Activated effector memory CD4-positive, alpha-beta T cell treated with Interleukin-2 at 50 U/mL for 16 hours (primary cell): ENCODE results near the gene OR4D9.
"Not testable (repeated sequence)": the region's sequence is repeated elsewhere in the genome, so short reads cannot be mapped to it uniquely, and the experiment has no call there.

ENCODE experiments used
- DNase-seq: peaks from one replicate; pipeline ENCODE4 v3.0.0-alpha.2; 2020

The OR4D9 gene

DNA sequence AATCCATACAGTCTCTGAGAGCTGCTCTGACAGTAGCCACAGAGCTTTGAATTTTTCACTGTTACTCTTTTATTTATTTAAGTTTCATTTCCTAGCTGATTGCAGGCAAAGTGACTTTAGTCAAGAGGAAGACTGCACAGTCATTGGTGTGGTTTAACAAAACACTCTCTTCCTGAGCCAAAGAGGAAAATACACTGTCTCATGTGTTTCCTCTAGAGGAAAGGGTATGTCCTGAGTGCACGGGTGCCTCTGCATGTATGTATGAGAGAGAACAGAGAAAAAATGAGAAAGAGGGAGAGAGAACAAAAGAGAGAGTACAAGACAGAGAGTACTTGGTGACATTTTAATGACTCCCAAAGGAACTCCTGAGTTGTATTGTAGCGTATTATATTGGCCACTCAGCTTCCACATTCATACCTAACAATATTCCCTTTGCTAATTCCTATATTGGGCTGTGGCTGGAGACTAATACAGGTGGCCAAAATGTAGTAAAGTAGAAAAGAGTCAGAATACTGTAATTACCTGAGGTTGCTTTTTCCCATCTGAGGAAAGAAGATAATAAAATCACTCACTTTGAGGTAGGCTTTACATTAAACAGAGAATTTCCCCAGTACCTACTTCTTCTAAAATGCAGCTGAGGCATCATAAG is at the start of gene OR4D9:
TSS of gene OR4D9 (plus strand) at position 599 of the 649 bp plus-strand sequence. CDS start 3,374 bp downstream, outside the sequence.
- DNase-seq, result no peak

DNA sequence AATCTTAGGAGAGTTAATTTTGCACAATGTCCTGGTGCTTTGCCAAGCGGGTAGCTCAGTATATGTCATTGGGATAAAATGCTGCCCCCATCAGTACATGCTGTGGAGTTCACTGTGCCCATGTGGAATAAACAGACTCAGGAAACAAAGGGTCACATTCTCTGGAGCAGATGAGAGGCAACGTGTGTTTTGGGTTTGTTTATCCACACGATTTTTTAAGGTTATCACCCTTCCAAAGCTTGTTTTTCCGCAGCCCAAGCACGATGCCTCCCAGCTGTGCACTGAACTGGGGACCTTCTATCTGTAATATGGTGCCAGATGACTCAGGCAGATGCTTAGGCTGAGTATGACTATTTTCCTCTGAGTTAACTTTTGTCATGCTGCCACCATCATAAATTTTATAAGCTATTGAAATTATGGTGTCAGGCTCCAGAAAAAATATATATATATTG is 48.1 kb upstream of the OR4D9 start:
- DNase-seq, result no peak

DNA sequence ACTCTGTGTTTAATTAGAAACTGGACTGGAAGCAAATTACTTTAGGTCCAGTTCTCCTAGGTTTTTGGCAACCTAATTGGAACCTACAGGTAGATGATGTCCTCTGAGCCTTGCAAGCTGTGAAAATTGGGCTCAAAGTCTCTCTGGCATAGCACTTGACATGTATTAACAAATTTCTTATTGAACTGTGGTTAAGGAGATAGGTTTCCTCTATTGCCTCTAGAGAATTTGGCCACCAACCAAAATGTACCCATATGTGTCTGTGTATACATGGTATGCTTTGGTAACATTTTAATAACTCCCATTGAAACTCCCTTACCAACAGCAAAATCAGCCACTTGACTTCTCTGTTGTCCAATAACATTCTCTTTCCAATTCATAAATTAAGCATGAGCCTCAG is 38.3 kb upstream of the OR4D9 start, which contains the start of gene OR4D10:
TSS of gene OR4D10 (plus strand) at position 301 of the 400 bp plus-strand sequence. CDS start 4,115 bp downstream, outside the sequence.
- DNase-seq, result no peak

DNA sequence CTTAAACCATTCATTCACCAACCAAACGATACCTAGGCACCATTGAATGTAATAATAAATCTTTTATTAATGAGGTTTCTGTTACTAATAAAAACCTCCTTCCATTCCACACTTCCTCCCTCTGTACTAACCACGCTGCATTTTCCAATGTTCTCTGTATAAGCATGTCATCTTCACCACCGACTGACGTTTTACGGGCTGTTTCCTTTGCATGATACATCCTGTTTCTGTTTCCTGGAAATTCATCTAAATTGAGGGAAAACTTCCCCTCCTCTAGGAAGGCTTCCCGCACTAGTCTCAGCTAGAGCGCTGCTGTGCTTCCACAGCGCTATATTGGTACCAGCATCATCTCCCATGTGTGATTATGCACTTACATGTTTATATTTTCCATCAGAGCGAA is 36.2 kb upstream of the OR4D9 start:
- no peak for DNase-seq

DNA sequence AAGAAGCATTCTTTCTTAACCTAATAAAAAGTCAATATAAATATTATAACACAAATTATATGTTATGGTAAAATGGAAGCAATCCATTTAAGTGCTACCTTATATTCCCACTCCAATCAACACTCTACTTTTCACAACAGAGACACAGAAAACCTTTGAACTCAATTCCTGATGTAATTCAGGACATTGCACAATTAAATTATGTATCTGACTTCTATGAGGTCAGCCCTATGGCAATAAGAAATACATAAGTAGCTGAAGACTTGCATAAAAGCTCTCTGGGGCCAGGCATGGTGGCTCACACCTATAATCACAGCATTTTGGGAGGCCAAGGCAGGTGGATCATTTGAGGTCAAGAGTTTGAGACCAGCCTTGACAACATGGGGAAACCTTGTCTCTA is 31.4 kb upstream of the OR4D9 start:
- no peak for DNase-seq

DNA sequence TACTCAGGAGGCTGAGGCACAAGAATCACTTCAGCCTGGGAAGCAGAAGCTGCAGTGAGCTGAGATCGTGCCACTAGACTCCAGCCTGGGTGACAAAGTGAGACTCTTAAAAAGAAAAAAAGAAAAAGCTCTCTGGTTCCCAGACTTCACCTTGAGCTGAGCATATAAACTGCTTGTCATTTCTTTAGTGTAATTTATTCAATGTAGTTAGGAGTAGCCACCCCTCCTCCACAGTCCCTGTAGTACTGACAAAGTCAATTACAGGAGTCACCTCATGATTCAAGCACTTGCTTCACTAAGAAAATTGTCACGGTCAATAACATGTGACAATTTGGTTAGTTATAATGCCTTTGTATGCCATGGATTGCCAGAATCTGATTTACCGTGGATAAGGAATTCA is 31.0 kb upstream of the OR4D9 start:
- DNase-seq, result no peak

DNA sequence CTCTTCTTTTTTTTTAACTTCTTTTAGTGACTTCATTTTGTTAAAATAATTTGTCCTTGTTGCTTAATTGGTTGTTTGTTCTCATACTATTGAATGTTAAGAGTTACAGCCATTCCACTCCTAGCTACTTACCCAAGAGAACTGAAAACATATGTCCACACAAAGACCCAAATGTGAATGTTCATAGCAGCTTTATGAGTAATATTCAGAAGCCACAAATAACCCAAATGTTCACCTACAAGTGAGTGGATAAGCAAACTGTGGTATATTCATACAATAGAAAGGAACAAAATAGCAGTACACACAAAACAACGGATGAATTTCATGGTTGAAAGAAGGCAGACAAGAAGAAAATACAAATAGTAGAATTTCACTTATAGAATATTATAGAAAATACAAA is 9.4 kb upstream of the OR4D9 start:
- DNase-seq, result no peak

DNA sequence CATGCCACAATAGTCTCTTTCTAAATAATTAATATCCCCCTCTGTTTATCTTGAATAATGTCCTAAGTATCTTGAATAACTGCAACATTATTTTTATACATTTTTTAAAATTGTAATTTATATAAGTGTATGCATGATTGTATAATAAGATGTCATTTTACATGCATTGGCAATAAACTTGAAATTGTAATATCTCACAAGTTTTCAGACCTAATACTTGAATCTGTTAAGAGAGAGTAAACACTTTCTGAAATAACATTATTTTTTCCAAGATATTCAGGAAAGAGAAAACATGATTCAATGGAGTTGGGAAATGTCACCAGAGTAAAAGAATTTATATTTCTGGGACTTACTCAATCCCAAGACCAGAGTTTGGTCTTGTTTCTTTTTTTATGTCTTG is 8.1 kb upstream of the OR4D9 start, which contains the start of gene OR4D11:
TSS of gene OR4D11 (plus strand) at position 301 of the 400 bp plus-strand sequence. CDS start at position 301, 0 bp downstream.
- DNase-seq, result no peak

DNA sequence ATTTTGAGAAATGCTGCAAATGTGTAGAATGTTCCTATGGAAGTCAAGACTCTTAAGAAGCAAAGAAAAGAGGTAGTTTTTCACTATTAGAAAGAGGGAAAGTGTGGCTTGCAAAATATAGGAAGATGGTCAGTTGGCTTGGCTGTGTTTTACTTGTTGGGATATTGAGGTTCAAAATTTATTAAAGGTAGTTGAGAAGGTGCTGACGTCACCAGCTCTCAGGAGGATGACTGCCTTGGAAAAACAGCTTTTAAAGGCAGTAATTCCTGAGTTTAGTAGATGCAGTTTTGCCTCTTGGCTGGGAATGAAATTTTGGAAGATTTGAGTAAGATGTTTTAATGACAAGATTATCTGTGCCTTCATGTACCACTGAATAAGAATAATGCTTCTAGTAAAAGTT is 336 bp downstream of the OR4D9 start:
- no peak for DNase-seq

DNA sequence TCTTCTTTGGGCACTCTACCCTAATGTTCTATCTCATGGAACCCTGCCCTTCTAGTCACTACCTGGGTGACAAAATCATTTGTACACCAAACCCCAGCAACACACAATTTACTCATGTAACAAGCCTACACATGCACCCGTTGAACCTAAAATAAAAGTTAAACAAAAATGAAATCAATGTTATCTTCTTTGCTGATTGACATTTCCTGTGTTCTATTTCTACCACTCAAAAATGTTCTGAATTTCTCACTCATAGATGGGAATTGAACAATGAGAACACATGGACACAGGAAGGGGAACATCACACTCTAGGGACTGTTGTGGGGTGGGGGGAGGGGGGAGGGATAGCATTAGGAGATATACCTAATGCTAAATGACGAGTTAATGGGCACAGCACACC is 8.8 kb downstream of the OR4D9 start:
- not testable (repeated sequence) for DNase-seq

DNA sequence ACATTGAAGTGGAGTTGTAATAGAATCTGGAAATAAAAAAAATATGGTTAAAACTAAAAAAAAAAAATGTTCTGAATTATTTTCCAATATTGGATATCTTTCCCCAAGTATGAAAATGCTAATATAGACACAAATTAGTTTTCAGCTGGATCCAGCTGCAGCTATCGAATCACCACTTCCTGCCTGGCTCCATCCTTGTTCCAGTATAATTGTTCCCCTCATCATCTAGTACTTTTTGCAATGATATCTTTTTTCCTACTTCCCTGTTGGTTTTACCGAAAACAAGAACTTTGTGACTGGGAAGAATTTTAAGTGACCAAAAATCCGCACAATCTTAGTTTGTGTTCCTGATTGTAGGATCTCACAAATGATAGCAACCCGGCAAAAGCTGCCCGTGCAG is 9.4 kb downstream of the OR4D9 start:
- DNase-seq, result no peak

DNA sequence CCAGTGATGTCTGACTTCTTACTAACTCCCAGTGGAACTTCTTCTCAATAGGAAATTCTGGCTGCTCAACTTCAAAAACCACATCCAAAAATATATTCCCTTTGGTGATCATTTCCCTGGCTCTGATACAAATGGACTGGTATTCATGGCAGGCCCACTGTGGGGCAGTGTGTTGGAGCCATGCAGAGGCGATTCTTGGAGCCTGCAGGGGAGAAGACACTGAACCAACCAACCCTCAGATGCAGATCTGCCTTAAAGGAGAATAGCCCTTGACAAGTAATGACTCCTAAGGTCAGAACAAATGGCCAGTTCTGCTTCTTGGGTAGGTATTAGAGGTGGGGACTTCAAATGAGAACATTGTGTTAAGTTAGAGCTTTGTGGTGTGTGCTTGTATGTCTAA is 12.2 kb downstream of the OR4D9 start:
- no peak for DNase-seq

DNA sequence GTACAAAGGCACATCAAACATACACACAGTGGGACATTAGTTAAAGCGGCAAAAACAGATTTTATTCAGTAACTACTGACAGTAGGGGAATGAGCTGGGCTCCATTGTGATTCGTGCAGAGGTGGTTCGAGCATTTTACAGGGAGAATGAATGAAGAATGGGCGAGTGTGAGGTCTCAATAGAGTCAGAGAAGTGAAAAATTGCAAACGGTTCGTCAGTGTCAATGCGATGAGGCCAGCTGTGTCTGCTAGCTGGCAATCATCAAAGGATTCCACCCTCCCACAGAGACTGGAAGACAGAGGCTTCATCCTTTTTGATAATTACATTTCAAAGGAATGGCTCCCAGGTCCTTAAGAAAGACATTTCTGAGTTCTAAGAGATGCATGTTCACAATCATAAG is 17.4 kb downstream of the OR4D9 start:
- DNase-seq, result no peak

DNA sequence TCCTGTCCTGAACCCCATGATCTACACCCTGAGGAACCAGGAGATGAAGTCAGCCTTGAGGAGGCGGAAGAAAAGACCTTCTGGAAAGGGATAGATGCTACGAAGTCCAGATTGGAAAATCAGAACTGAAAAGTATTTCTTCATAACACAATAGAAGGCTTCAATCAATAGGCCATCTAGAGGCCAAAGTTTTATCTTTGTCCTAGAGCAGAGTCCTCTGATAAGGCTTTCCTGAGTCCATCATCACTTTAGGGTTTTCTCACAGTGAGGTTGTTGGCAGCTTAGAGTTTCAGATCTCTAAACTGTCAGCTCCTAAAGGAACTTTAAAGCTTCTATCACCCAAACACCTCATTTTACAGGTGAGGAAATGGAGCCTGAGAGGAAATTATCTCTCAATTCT is 21.3 kb downstream of the OR4D9 start:
- no peak for DNase-seq

DNA sequence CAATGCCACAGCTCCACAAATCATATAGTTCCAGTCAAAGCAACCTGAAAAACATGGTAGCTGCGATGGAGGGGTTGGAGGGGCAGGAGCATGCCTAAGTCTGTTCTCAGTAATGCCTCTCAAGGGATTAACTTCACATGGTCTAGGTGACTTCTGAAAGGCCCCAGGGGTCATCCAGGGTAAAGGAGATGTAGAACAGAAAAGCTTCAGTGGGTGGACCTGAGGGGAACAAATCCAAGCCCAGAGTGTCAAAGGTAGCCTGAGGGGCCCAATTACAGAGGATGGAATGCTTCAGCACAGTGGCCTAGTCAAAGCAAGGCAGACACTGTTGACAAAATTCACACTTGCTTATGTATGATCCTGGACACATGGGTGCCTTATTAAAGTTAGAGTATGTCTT is 23.3 kb downstream of the OR4D9 start:
- DNase-seq, result no peak

DNA sequence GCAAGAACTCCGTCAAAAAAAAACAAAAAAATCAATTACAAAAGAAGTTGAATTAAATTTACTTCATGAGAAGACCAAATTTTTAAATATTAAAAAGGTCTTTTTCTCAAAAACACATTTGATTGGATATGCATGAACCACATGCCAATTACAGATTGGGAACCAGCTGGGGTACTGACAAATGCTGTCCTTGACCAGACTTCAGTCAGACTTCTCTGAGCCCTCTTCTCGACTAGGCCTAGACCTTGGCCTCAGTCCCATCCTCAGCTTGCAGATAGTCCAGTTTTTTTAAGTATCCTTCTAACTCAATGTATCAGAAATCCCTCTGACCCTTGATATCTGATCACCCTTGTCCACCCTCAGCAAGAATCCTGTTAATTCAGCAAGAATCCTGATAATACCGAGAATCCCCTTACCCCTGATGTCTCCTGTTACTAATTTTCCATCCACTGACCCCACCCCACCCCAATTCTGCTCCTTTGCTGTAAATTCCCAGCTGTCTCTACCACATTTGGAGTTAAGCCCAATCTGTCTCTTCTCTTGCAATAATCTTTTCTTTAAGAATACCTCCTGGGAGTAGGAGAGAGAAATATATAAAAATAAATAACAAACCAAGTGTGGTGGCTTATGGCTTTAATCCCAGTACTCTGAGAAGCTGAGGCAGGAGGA is 30.9 kb downstream of the OR4D9 start:
- no peak for DNase-seq

DNA sequence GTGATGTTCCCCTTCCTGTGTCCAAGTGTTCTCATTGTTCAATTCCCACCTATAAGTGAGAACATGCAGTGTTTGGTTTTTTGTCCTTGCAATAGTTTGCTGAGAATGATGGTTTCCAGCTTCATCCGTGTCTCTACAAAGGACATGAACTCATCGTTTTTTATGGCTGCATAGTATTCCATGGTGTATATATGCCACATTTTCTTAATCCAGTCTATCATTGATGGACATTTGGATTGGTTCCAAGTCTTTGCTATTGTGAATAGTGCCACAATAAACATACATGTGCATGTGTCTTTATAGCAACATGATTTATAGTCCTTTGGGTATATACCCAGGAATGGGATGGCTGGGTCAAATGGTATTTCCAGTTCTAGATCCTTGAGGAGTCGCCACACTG is 32.4 kb downstream of the OR4D9 start:
- DNase-seq, result not testable (repeated sequence)

DNA sequence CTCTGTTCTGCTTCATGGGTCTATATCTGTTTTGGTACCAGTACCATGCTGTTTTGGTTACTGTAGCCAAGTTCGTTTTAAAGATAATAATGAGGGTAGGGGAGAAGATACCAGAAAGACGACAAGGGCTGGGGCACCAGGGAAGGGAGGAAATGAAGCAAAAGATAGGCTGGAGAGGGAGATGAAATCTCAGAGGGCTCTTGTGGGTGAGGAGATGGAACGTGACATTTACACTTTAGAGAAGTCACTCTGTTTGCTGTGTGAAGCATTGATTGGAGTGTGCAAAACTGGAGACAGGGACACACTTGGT is 33.5 kb downstream of the OR4D9 start:
- DNase-seq, result no peak

DNA sequence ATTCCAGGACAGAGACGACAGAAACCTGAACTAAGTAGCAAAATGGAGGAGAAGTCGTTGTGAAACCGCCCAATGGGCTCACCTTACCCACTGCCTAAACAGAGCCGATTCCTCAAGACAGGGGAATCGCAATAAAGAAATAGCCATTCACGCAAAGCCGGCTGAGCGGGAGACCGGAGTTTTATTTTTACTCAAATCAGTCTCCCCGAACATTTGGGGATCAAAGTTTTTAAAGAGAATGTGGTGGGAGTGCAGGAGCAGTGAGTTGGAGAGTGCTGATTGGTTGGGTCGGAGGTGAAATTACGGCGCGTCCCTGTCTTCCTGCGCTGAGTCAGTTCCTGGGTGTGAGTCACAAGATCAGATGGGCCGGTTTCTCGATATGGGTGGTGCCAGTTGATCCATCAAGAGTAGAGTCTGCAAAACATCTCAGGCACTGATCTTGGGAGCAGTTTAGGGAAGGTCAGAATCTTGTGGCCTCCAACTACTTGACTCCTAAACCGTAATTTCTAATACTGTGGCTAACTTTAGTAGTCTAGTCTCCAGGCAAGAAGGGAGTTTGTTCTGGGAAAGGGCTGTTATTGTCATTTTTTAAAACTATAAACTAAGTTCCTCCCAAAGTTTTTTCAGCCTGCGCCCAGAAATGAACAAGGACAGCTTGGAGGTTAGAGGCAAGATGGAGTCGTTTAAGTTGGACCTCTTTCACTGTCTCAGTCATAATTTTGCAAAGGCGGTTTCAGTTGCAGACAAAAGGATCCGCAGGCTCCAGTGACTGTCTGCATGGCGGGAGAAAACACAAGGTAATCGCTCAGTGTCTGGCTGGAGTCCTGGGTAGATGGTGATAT is 34.1 kb downstream of the OR4D9 start:
- no peak for DNase-seq

DNA sequence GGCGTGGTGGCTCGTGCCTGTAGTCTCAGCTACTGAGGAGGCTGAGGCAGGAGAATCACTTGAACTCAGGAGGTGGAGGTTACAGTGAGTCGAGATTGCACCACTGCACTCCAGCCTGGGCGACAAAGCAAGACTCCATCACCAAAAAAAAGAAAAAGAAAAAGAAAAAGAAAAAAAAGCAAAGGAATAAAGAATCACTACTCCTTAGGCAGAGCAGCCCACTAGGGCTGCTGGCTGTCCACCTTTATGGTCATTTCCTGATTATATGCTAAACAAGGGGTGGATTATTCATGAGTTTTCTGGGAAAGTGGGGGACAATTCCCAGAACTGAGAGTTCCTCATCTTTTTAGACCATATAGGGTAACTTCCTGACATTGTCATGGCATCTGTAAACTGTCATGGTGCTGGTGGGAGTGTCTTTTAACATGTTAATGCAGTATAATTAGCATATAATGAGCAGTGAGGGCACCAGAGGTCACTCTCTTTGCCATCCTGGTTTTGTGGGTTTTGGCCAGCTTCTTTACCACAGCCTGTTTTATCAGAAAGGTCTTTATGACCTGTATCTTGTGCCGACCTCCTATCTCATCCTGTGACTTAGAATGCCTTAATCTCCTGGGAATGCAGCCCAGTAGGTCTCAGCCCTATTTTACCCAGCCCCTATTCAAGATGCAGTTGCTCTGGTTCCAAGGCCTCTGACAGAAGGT is 36.4 kb downstream of the OR4D9 start:
- DNase-seq, result not testable (repeated sequence)

DNA sequence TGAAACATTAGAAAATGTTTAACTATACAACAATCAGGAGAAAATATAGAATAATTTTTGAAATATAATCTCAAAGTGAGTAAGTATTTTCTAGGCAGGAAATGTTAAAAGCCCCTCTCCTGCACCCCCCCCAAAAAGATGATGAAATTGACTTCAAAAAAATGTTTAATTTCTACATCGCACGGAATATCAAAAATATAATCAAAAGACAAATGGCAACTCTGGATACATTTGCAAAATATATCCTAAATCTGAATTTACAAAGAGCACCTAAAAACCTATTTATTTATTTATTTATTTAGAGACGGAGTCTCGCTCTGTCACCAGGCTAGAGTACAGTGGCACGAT is 36.9 kb downstream of the OR4D9 start:
- no peak for DNase-seq

DNA sequence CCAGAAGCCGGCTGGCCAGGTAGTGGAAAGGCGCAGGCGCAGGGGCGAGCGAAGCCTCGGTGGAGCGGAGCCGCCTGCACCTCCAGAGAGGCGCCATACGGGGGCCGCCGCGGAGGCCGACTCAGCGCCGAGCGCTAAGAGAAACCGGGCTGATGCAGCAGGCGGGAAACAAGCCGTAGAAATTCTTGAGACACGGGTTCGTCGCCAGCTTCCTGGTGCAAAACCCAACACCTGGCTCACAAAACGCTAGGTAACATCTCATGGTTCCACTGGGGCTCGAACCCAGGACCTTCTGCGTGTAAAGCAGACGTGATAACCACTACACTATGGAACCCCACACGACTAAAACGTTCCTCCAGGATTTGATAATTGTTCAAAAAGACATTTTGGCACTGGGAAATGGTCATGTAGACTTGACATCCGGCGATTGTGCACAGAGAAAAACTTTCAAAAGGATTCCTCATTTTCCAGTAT is 39.1 kb downstream of the OR4D9 start:
- DNase-seq, result peak; percentile 72
